GM23248 (cell line): ENCODE data around the gene SPTLC1. TPM values are rescaled to one million over a fixed set of nuclear protein-coding genes. Genes with fewer than 3 reads are reported as not detected.

Experiments
- DNase-seq: peaks from one replicate; pipeline ENCODE4 v3.0.0-alpha.2; 2015
- H2AFZ ChIP-seq: fragments of 200-600 bp; sonication (generic); 2 replicates; pipeline ENCODE4 v1.6.1; 2016; ENCODE audit warnings: antibody characterized with exemption
- H3F3A ChIP-seq: fragments of 200-600 bp; sonication (generic); 2 replicates; pipeline ENCODE4 v1.6.1; 2016; ENCODE audit warnings: mild to moderate bottlenecking, antibody characterized with exemption, mixed run types; ENCODE audit not compliant: insufficient read depth
- H3K27ac ChIP-seq: fragments of 200-600 bp; sonication (generic); 2 replicates; pipeline ENCODE4 v1.5.1; 2016; ENCODE audit warnings: mild to moderate bottlenecking
- H3K27me3 ChIP-seq: fragments of 200-600 bp; sonication (generic); replicated peaks from 2 replicates; pipeline ENCODE4 v1.6.1; 2016; ENCODE audit warnings: mild to moderate bottlenecking; ENCODE audit not compliant: insufficient read depth
- H3K36me3 ChIP-seq: fragments of 200-600 bp; sonication (generic); 2 replicates; pipeline ENCODE4 v1.6.1; 2016; ENCODE audit warnings: low read depth, mild to moderate bottlenecking
- H3K4me1 ChIP-seq: fragments of 200-600 bp; sonication (generic); 2 replicates; pipeline ENCODE4 v1.6.1; 2016; ENCODE audit warnings: mild to moderate bottlenecking; ENCODE audit not compliant: insufficient read depth
- H3K4me2 ChIP-seq: fragments of 200-600 bp; sonication (generic); one replicate; pipeline ENCODE4 v1.6.1; 2016; ENCODE audit warnings: mild to moderate bottlenecking; ENCODE audit not compliant: unreplicated experiment
- H3K4me3 ChIP-seq: fragments of 200-600 bp; sonication (generic); 2 replicates; pipeline ENCODE4 v1.5.1; 2016; ENCODE audit warnings: mild to moderate bottlenecking
- H3K79me2 ChIP-seq: fragments of 200-600 bp; sonication (generic); 2 replicates; pipeline ENCODE4 v1.6.1; 2016; ENCODE audit warnings: mild to moderate bottlenecking; ENCODE audit not compliant: insufficient read depth
- H3K9ac ChIP-seq: fragments of 200-600 bp; sonication (generic); 2 replicates; pipeline ENCODE4 v1.6.1; 2016; ENCODE audit warnings: mild to moderate bottlenecking
- H3K9me2 ChIP-seq: fragments of 200-600 bp; sonication (generic); 2 replicates; pipeline ENCODE4 v1.6.1; 2016; ENCODE audit warnings: mixed run types, mild to moderate bottlenecking, moderate library complexity; ENCODE audit not compliant: insufficient read depth
- H3K9me3 ChIP-seq: fragments of 200-600 bp; sonication (generic); one replicate; pipeline ENCODE4 v1.6.1; 2017; ENCODE audit warnings: low read depth
- H4K20me1 ChIP-seq: fragments of 200-600 bp; sonication (generic); 2 replicates; pipeline ENCODE4 v1.6.0; 2016; ENCODE audit not compliant: insufficient read depth
- EZH2 ChIP-seq: fragments of 200-600 bp; sonication (generic); IDR thresholded peaks from 2 replicates; pipeline ENCODE4 v1.6.1; 2018; ENCODE audit warnings: antibody characterized with exemption, mild to moderate bottlenecking; ENCODE audit not compliant: insufficient read depth, poor library complexity, severe bottlenecking
- EZH2phosphoT487 ChIP-seq: fragments of 200-600 bp; sonication (generic); IDR thresholded peaks from 2 replicates; pipeline ENCODE4 v1.6.1; 2018; ENCODE audit warnings: antibody characterized with exemption, moderate library complexity, mild to moderate bottlenecking, low read depth; ENCODE audit not compliant: insufficient read depth
- WGBS, 2 experiments: methylation state at CpG; one replicate each; pipeline ENCODE4 v1.1.6; 2015 to 2017; ENCODE audit warnings: low lambda C conversion rate in 2 of 2, low coverage in 1 of 2; ENCODE audit errors: missing lambda C conversion rate in 2 of 2; 5-methylcytosine and 5-hydroxymethylcytosine counted together
- in situ Hi-C: fragments of 300-500 bp; cut with MboI; formaldehyde crosslinking; loops from 2 replicates; pipeline ENCODE4 v1.15.0; 2020
- polyA plus RNA-seq: library from polyadenylated mRNA; unstranded; fragments of >200 nt; fragmentation: Nextera tagmentation; extraction: Ambion mirVana; gene quantifications from 2 replicates; pipeline ENCODE4 v1.2.1, GENCODE V29; 2016
- total RNA-seq: library from RNA; depleted of rRNA; stranded (reverse); fragments of >200 nt; shearing (Covaris generic); gene quantifications from 2 replicates; pipeline ENCODE4 v1.2.3, GENCODE V29; 2014

SPTLC1 gene
- total and polyA plus RNA-seq, 2 experiments from 2014 or later, result 115 to 142 TPM

DNA sequence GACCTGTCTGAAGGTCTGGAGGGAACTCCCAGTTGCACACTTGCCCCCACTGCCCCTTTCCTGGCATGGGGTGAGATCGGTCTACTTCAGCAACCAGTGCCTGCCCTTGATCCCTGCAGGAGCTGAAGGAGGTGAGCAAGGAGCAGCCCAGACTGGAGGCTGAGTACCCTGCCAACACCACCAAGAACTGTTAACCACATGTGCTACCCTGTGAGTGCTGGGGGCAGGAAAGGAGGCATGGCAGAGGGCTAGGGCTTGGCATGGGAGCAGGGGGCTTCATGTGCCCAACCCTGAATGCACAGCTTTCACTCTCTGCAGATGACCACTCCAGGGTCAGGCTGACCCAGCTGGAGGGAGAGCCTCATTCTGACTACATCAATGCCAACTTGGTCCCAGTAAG is 17.3 kb upstream of the SPTLC1 start:
- Histone ChIP-seq H3K9me2 (no peaks in the 10 kb centered on the region), H3K27me3 (no peaks in the 10 kb centered on the region), H4K20me1 (no peaks in the 10 kb centered on the region), H3K9me3 (no peaks in the 10 kb centered on the region), H3K4me1 (peaks cover 8% of the 10 kb centered on the region), H3K79me2 (no peaks in the 10 kb centered on the region), H3K36me3 (no peaks in the 10 kb centered on the region), H2AFZ (no peak overlapping the region), H3K9ac (no peak overlapping the region), H3K27ac (no peak overlapping the region), H3K4me2 (no peak overlapping the region), H3K4me3 (no peak overlapping the region), H3F3A (no peaks in the 10 kb centered on the region)
- in situ Hi-C loops, result loop anchor here (25.0 kb wide), 1 partner anchor 505 kb away; no protein-coding TSS in a partner anchor
- 93 to 100% methylated on average over 1 of the region's 1 CpG for WGBS, 2 experiments
- no peak for DNase-seq
- TF ChIP-seq EZH2 (no peak), EZH2phosphoT487 (no peak)

DNA sequence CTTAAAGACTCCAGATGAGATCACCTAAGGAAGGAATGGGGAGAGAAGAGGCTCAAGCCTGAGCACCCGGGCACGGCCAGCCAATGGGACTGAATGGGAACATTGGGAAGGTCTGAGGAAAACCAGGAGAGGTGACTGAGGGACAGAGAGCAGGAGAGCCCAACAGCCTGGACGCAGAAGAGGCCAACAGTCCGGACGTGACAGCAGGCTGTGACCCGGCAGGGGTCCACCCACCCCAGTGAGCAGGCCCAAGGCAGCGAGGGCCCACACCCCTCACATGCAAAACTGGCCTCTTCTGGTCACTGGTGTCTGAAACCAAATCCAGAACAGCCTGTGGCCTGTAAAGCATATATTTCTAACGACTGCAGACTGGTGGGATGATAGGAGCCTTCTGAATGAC is 7.6 kb upstream of the SPTLC1 start:
- Histone ChIP-seq H4K20me1 (no peaks in the 10 kb centered on the region), H3K4me2 (no peak overlapping the region), H3K4me1 (no peaks in the 10 kb centered on the region), H3K79me2 (no peaks in the 10 kb centered on the region), H3K27me3 (no peaks in the 10 kb centered on the region), H3K9me3 (no peaks in the 10 kb centered on the region), H3K9me2 (no peaks in the 10 kb centered on the region), H2AFZ (no peak overlapping the region), H3K9ac (no peak overlapping the region), H3F3A (no peaks in the 10 kb centered on the region), H3K4me3 (no peak overlapping the region), H3K36me3 (no peaks in the 10 kb centered on the region), H3K27ac (no peak overlapping the region)
- DNase-seq, result no peak
- TF ChIP-seq EZH2 (no peak), EZH2phosphoT487 (no peak)
- in situ Hi-C loops, result no loop called here
- WGBS, 2 experiments, result 48 to 50% methylated on average over 8 of the region's 8 CpGs

DNA sequence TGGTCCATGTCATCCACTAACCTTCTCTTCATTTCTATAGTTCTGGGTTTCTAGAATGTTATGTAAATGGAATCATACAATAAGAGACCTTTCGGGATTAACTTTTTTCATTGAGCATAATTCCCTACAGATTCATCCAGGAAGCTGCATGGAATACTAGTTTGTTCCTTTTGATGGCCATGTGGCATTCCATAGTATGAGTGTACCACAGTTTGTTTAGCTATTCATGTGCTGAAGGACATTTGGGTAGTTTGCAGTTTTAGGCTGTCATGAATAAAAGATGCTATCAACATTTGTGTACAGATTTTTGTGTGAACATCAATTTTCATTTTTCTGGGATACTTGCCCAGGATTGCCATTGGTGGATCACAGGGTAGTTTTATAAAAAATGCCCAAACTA is 6.8 kb upstream of the SPTLC1 start:
- WGBS, 2 experiments, result 42 to 46% methylated on average over 1 of the region's 1 CpG
- Histone ChIP-seq H3F3A (no peaks in the 10 kb centered on the region), H3K36me3 (no peaks in the 10 kb centered on the region), H4K20me1 (no peaks in the 10 kb centered on the region), H3K4me3 (no peak overlapping the region), H3K79me2 (no peaks in the 10 kb centered on the region), H3K4me1 (no peaks in the 10 kb centered on the region), H3K27ac (no peak overlapping the region), H3K9me2 (no peaks in the 10 kb centered on the region), H2AFZ (no peak overlapping the region), H3K27me3 (no peaks in the 10 kb centered on the region), H3K4me2 (no peak overlapping the region), H3K9ac (no peak overlapping the region), H3K9me3 (no peaks in the 10 kb centered on the region)
- in situ Hi-C loops, result no loop called here
- no peak for TF ChIP-seq EZH2phosphoT487
- TF ChIP-seq EZH2, result no peak
- DNase-seq, result peak; percentile 14

DNA sequence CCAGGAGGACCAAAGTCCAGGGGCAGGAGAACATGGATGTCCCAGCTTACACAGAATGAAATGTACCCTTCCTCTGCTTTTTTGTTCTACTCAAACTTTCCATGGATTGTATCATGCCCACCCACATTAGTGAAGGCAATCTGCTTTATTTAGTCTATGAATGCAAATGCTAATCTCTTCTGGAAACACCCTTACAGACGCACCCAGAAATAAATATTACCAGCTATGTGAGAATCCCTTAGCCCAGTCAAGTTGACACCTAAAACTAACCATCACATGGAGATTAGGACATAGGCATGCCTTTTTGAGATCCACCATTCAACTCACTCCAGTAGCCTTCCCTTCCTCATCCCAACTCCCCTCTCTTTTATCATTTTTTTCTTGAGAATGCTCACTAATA is 6.1 kb upstream of the SPTLC1 start:
- Histone ChIP-seq H3K36me3 (no peaks in the 10 kb centered on the region), H3F3A (no peaks in the 10 kb centered on the region), H3K4me2 (no peak overlapping the region), H3K27me3 (no peaks in the 10 kb centered on the region), H3K79me2 (no peaks in the 10 kb centered on the region), H3K9me2 (no peaks in the 10 kb centered on the region), H4K20me1 (no peaks in the 10 kb centered on the region), H3K4me1 (no peaks in the 10 kb centered on the region), H3K4me3 (no peak overlapping the region), H3K9me3 (no peaks in the 10 kb centered on the region), H2AFZ (no peak overlapping the region), H3K9ac (no peak overlapping the region), H3K27ac (no peak overlapping the region)
- DNase-seq, result no peak
- in situ Hi-C loops, result no loop called here
- 65 to 86% methylated on average over 1 of the region's 1 CpG for WGBS, 2 experiments
- TF ChIP-seq EZH2 (no peak), EZH2phosphoT487 (no peak)

DNA sequence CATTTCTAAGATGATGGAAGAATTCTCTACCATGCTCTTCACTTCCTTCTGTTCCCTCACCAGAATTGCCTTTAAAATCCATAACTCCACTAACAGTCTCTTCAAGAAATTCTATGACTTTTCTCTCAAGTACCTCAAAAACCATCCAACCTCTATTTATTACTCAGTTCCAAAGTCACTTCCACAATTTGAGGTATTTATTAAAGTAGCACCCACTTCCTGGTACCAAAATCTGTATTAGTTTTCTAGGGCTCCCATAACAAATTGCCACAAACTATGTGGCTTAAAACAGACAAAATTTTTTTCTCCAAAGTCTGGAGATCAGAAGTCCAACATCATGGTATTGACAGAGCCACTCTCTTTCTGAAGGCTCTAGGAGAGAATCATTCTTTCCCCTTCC is 4.9 kb upstream of the SPTLC1 start:
- no peaks in the 10 kb centered on the region for H3K9me3 ChIP-seq
- no peaks in the 10 kb centered on the region for H3K9me2 ChIP-seq
- TF ChIP-seq EZH2phosphoT487 (no peak), EZH2 (no peak)
- H3F3A ChIP-seq, result no peaks in the 10 kb centered on the region
- DNase-seq, result no peak
- no peak overlapping the region for H3K27ac ChIP-seq
- no peaks in the 10 kb centered on the region for H3K36me3 ChIP-seq
- no peaks in the 10 kb centered on the region for H4K20me1 ChIP-seq
- in situ Hi-C loops, result no loop called here
- H3K79me2 ChIP-seq, result no peaks in the 10 kb centered on the region; the same call in none of the 2 replicates
- no peaks in the 10 kb centered on the region; the same call in 1 of the 2 replicates for H3K4me1 ChIP-seq
- no peak overlapping the region for H3K4me3 ChIP-seq
- no peak overlapping the region for H3K4me2 ChIP-seq
- no peak overlapping the region for H2AFZ ChIP-seq
- no peaks in the 10 kb centered on the region for H3K27me3 ChIP-seq
- no peak overlapping the region for H3K9ac ChIP-seq
